HepG2 (cell line): ENCODE results near the gene GNG3. TPM values are rescaled to one million over a fixed set of nuclear protein-coding genes. Genes with fewer than 3 reads are reported as not detected.

Experiments used
- CBX1 ChIP-seq: IDR thresholded peaks from one replicate; pipeline ENCODE4 v1.6.1; 2016; ENCODE audit warnings: antibody characterized with exemption, low read depth
- CBX5 ChIP-seq: sonication (generic); formaldehyde crosslinking; IDR thresholded peaks from 2 replicates; pipeline ENCODE4 v1.4.0; 2020; ENCODE audit warnings: missing genetic modification reagents, borderline replicate concordance
- CREB1 ChIP-seq, 2 experiments: fragments of 450-650 bp in 1 of 2; IDR thresholded peaks; 2 replicates each; pipeline ENCODE4 v1.6.1; 2016 to 2017; ENCODE audit warnings: control low read depth in 1 of 2, mild to moderate bottlenecking in 1 of 2, missing compliant biosample characterization in 1 of 2, missing genetic modification characterization in 1 of 2
- DNMT3B ChIP-seq: conservative IDR thresholded peaks from 2 replicates; pipeline ENCODE4 v1.6.1; 2016; ENCODE audit warnings: missing biosample characterization, control low read depth
- KLF13 ChIP-seq: sonication (generic); formaldehyde crosslinking; IDR thresholded peaks from 2 replicates; pipeline ENCODE4 v1.4.0; 2020; ENCODE audit warnings: mild to moderate bottlenecking, missing genetic modification reagents
- KLF16 ChIP-seq, 2 experiments: sonication (generic) in 1 of 2; formaldehyde crosslinking in 1 of 2; IDR thresholded peaks; 2 replicates each; pipeline versions ENCODE4 v1.6.1 to v1.8.0; 2016 to 2023; ENCODE audit warnings: missing genetic modification reagents in 2 of 2, missing compliant biosample characterization in 1 of 2
- MLXIP ChIP-seq: sonication (generic); formaldehyde crosslinking; IDR thresholded peaks from 2 replicates; pipeline ENCODE4 v1.9.0; 2021; ENCODE audit warnings: missing genetic modification reagents, borderline replicate concordance
- TERF1 ChIP-seq: sonication (generic); formaldehyde crosslinking; IDR thresholded peaks from 2 replicates; pipeline ENCODE4 v1.8.0; 2022; ENCODE audit warnings: mild to moderate bottlenecking, missing genetic modification reagents, moderate library complexity
- ZNF280B ChIP-seq: sonication (generic); formaldehyde crosslinking; IDR thresholded peaks from 2 replicates; pipeline ENCODE4 v1.5.0; 2020; ENCODE audit warnings: missing genetic modification reagents, mild to moderate bottlenecking, borderline replicate concordance
- ZNF557 ChIP-seq: sonication (generic); formaldehyde crosslinking; IDR thresholded peaks from 2 replicates; pipeline ENCODE4 v1.4.0; 2020; ENCODE audit warnings: missing genetic modification reagents
- ZNF577 ChIP-seq: sonication (generic); formaldehyde crosslinking; IDR thresholded peaks from 2 replicates; pipeline ENCODE4 v1.4.0; 2020; ENCODE audit warnings: mild to moderate bottlenecking, low read depth, missing genetic modification reagents, borderline replicate concordance
- ZNF782 ChIP-seq: sonication (generic); formaldehyde crosslinking; IDR thresholded peaks from 2 replicates; pipeline ENCODE4 v1.4.0; 2020; ENCODE audit warnings: missing genetic modification reagents, mild to moderate bottlenecking, borderline replicate concordance
- polyA plus RNA-seq, 8 experiments: library from polyadenylated mRNA; depleted of rRNA in 3 of 8; stranded (reverse) in 7 of 8; unstranded in 1 of 8; fragments of >200 nt; fragmentation: Illumina TruSeq in 4 of 8; extraction: Trizol in 4 of 8; gene quantifications; 2 replicates each; pipeline versions ENCODE4 v1.2.1 to v1.2.3, GENCODE V29; 2011 to 2016; ENCODE audit warnings: low read depth in 4 of 8, missing spikeins in 1 of 8, mixed read lengths in 1 of 8; ENCODE audit not compliant: insufficient read depth in 1 of 8
- total RNA-seq, 5 experiments: library from RNA; depleted of rRNA; stranded (reverse); fragments of >200 nt; fragmentation: Illumina TruSeq; extraction: Trizol; gene quantifications; 2 replicates each; pipeline ENCODE4 v1.2.3, GENCODE V29; 2016; ENCODE audit warnings: low read depth in 1 of 5
- TF ChIP-seq, protein P1 (sequence below): sonication (generic); formaldehyde crosslinking; IDR thresholded peaks from 2 replicates; pipeline ENCODE4 v1.4.0; 2020; ENCODE audit warnings: missing genetic modification reagents
- TF ChIP-seq, protein P2 (sequence below): sonication (generic); formaldehyde crosslinking; IDR thresholded peaks from 2 replicates; pipeline ENCODE4 v1.5.0; 2020; ENCODE audit warnings: mild to moderate bottlenecking, missing genetic modification reagents
- TF ChIP-seq, protein P3 (sequence below): sonication (generic); formaldehyde crosslinking; IDR thresholded peaks from 2 replicates; pipeline ENCODE4 v1.4.0; 2020; ENCODE audit warnings: missing genetic modification reagents, mild to moderate bottlenecking, borderline replicate concordance

GNG3 gene
- total and polyA plus RNA-seq, 2 of the 13 experiments (the other 11 are each of a cell fraction or from before 2014, with no cell fraction given), result not detected

DNA sequence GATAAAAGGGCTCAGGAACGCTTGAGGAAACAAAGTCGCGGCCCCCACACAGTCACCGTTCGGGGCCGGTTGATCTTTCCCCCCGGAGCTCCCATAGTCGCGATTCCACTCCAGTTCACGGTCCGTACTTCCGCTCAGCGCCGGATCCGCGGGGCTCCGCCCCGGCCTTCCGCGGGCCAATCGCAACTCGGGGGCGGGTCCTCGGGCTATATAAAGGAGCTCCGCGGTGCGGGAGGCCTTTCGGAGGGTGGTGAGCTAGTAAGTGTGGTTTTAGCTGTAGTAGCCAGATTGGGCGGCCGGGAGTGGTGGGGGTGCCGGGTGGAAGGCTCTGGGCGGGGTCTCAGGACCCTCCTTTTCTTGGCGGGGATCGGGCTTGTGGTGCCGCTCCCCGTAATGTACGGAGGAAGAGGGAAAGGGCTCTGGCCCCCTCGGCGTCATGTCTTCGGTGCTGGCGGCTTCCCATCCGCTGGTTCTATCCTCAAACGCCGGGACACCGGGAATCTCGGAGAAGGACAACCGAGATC, 42.3 kb upstream of the GNG3 start, which contains the start of the genes C11orf98 and CSKMT (continued):
- TF ChIP-seq MLXIP (no peak), TERF1 (no peak), ZNF280B (CRISPR knock-in tag) (no peak), ZNF577 (CRISPR knock-in tag) (no peak), ZNF557 (CRISPR knock-in tag) (0 out of 2 replicates have a peak, but pooled peaks have one; percentile 12), CBX1 (peak; percentile 92), ZNF782 (CRISPR knock-in tag) (peak; percentile 69; the same call in 1 of the 2 replicates), CREB1 (IDR thresholded peaks at IDR 0.05) (no peak), CREB1 (CRISPR knock-in tag; IDR thresholded peaks at IDR 0.05) (peak; percentile 52; the same call in 1 of the 2 replicates), KLF16 (CRISPR knock-in tag; IDR thresholded peaks at IDR 0.05) (peak; percentile 41 to 94; a peak in 2 of 4 replicates), CBX5 (CRISPR knock-in tag) (peak; percentile 36; the same call in 1 of the 2 replicates), KLF13 (no peak), DNMT3B (CRISPR knock-in tag) (peak; percentile 83; the same call in 1 of the 2 replicates)
- TF ChIP-seq, protein P1, sequence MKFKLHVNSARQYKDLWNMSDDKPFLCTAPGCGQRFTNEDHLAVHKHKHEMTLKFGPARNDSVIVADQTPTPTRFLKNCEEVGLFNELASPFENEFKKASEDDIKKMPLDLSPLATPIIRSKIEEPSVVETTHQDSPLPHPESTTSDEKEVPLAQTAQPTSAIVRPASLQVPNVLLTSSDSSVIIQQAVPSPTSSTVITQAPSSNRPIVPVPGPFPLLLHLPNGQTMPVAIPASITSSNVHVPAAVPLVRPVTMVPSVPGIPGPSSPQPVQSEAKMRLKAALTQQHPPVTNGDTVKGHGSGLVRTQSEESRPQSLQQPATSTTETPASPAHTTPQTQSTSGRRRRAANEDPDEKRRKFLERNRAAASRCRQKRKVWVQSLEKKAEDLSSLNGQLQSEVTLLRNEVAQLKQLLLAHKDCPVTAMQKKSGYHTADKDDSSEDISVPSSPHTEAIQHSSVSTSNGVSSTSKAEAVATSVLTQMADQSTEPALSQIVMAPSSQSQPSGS, result peak; percentile 35; the same call in 1 of the 2 replicates
- TF ChIP-seq, protein P2, sequence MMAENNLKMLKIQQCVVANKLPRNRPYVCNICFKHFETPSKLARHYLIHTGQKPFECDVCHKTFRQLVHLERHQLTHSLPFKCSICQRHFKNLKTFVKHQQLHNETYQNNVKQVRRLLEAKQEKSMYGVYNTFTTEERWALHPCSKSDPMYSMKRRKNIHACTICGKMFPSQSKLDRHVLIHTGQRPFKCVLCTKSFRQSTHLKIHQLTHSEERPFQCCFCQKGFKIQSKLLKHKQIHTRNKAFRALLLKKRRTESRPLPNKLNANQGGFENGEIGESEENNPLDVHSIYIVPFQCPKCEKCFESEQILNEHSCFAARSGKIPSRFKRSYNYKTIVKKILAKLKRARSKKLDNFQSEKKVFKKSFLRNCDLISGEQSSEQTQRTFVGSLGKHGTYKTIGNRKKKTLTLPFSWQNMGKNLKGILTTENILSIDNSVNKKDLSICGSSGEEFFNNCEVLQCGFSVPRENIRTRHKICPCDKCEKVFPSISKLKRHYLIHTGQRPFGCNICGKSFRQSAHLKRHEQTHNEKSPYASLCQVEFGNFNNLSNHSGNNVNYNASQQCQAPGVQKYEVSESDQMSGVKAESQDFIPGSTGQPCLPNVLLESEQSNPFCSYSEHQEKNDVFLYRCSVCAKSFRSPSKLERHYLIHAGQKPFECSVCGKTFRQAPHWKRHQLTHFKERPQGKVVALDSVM (CRISPR knock-in tag), result peak; percentile 53
- TF ChIP-seq, protein P3, sequence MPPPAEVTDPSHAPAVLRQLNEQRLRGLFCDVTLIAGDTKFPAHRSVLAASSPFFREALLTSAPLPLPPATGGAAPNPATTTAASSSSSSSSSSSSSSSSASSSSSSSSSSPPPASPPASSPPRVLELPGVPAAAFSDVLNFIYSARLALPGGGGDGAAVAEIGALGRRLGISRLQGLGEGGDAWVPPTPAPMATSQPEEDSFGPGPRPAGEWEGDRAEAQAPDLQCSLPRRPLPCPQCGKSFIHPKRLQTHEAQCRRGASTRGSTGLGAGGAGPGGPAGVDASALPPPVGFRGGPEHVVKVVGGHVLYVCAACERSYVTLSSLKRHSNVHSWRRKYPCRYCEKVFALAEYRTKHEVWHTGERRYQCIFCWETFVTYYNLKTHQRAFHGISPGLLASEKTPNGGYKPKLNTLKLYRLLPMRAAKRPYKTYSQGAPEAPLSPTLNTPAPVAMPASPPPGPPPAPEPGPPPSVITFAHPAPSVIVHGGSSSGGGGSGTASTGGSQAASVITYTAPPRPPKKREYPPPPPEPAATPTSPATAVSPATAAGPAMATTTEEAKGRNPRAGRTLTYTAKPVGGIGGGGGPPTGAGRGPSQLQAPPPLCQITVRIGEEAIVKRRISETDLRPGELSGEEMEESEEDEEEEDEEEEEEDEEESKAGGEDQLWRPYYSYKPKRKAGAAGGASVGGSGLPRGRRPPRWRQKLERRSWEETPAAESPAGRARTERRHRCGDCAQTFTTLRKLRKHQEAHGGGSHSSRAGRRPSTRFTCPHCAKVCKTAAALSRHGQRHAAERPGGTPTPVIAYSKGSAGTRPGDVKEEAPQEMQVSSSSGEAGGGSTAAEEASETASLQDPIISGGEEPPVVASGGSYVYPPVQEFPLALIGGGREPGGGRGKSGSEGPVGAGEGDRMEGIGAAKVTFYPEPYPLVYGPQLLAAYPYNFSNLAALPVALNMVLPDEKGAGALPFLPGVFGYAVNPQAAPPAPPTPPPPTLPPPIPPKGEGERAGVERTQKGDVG (CRISPR knock-in tag), result no peak
